CD4-positive, CD25-positive, alpha-beta regulatory T cell (primary cell): ENCODE measurements around the gene CEP192. TPM values are rescaled to one million over a fixed set of nuclear protein-coding genes. Genes with fewer than 3 reads are reported as not detected.
A peak's percentile ranks its signal among the peaks of the same experiment; 100 is the strongest.
"Not testable (repeated sequence)": the region's sequence is repeated elsewhere in the genome, so short reads cannot be mapped to it uniquely, and the experiment has no call there.

Source experiments
- ATAC-seq, 2 donors: fragments of 150-1000 bp; cut with Tn5 transposase; one replicate each; pipeline ENCODE4 v1.10.0; 2021; ENCODE audit warnings: low read depth in 2 of 2, moderate number of reproducible peaks in 2 of 2, moderate library complexity in 1 of 2
- DNase-seq, 3 donors: peaks; one replicate each; pipeline versions ENCODE4 v3.0.0 to v3.0.0-alpha.2; 2012 to 2022; ENCODE audit warnings: mixed read lengths in 1 of 3
- H3K27ac ChIP-seq: one replicate; pipeline ENCODE4 v1.7.0; 2013; ENCODE audit warnings: mild to moderate bottlenecking, low read length; ENCODE audit not compliant: insufficient read depth, poor library complexity, severe bottlenecking
- H3K27me3 ChIP-seq: one replicate; pipeline ENCODE4 v1.7.0; 2013; ENCODE audit warnings: low read length; ENCODE audit not compliant: control insufficient read depth, insufficient read depth
- H3K36me3 ChIP-seq: one replicate; pipeline ENCODE4 v1.7.0; 2013; ENCODE audit warnings: mild to moderate bottlenecking, low read length, moderate library complexity; ENCODE audit not compliant: control insufficient read depth, insufficient read depth
- H3K4me1 ChIP-seq: 2 replicates; pipeline ENCODE4 v1.7.0; 2013; ENCODE audit warnings: mild to moderate bottlenecking, low read length; ENCODE audit not compliant: insufficient read depth, control insufficient read depth, poor library complexity, severe bottlenecking
- H3K4me3 ChIP-seq: one replicate; pipeline ENCODE4 v1.7.0; 2013; ENCODE audit warnings: low read depth, mild to moderate bottlenecking, low read length, moderate library complexity
- H3K9me3 ChIP-seq, 2 experiments: 1 replicate in 1 of 2; 2 replicates in 1 of 2; pipeline ENCODE4 v1.7.0; 2013; ENCODE audit warnings: low read length in 2 of 2, mild to moderate bottlenecking in 1 of 2, moderate library complexity in 1 of 2; ENCODE audit not compliant: control insufficient read depth in 2 of 2
- H3K27ac Mint-ChIP-seq, 3 donors: one replicate each; pipeline ENCODE4 v1.8.0; 2020 to 2022; ENCODE audit warnings: mild to moderate bottlenecking in 3 of 3, mixed read lengths in 3 of 3, moderate library complexity in 2 of 3
- H3K27me3 Mint-ChIP-seq: one replicate; pipeline ENCODE4 v1.8.0; 2022; ENCODE audit warnings: mild to moderate bottlenecking, mixed read lengths
- H3K36me3 Mint-ChIP-seq: one replicate; pipeline ENCODE4 v1.8.0; 2020; ENCODE audit warnings: mixed read lengths
- H3K4me1 Mint-ChIP-seq, 4 donors: one replicate each; pipeline ENCODE4 v1.8.0; 2020 to 2022; ENCODE audit warnings: mixed read lengths in 4 of 4, mild to moderate bottlenecking in 1 of 4
- H3K4me3 Mint-ChIP-seq, 4 donors: one replicate each; pipeline ENCODE4 v1.8.0; 2020 to 2022; ENCODE audit warnings: mild to moderate bottlenecking in 4 of 4, mixed read lengths in 4 of 4, moderate library complexity in 3 of 4
- H3K9me3 Mint-ChIP-seq, 7 donors: one replicate each; pipeline ENCODE4 v1.8.0; 2020 to 2022; ENCODE audit warnings: mixed read lengths in 7 of 7, mild to moderate bottlenecking in 3 of 7, moderate library complexity in 2 of 7
- polyA plus RNA-seq, 4 donors: library from polyadenylated mRNA; unstranded; fragments of 300-500 nt; fragmentation: Illumina TruSeq; gene quantifications; one replicate each; pipeline ENCODE4 v1.2.3, GENCODE V29; 2021
- total RNA-seq: library from RNA; stranded (reverse); gene quantifications from one replicate; pipeline ENCODE4 v1.2.3, GENCODE V29; 2022

Gene CEP192
- total and polyA plus RNA-seq, 5 donors from 2014 or later: 5.3 to 38.6 (median 7.2) TPM

DNA sequence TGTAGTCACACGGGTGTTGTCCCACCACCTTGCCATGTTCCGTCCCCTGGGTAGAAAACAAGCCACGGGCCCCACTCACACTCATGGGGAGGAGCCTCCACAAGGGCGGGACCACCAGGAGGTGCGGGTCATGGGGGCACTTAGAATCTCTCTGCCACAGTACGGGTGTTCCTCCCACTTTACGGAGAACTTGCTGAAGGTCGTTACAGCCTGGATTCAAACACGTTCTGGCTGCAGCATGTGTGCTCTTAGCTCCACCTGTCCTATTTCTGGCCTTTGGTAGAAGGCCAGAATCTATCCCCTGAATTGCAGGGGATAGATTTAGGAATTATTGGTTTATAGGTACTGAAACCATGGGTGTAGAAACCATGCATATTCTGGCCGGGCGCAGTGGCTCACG, 14.9 kb upstream of the CEP192 start:
- H3K27ac Mint-ChIP-seq: no peak overlapping the region
- no peaks in the 10 kb centered on the region for H3K27me3 Mint-ChIP-seq
- no peak for DNase-seq
- Histone ChIP-seq H3K4me1 (no peaks in the 10 kb centered on the region), H3K27me3 (no peaks in the 10 kb centered on the region), H3K27ac (no peak overlapping the region), H3K4me3 (no peak overlapping the region), H3K36me3 (peaks cover 31% of the 10 kb centered on the region), H3K9me3 (no peaks in the 10 kb centered on the region)
- H3K36me3 Mint-ChIP-seq: peaks cover 33% of the 10 kb centered on the region
- H3K9me3 Mint-ChIP-seq: peaks cover 0 to 2% (median 0%) of the 10 kb centered on the region in 7 donors
- no peak overlapping the region for H3K4me3 Mint-ChIP-seq
- peaks cover 0 to 6% (median 3%) of the 10 kb centered on the region in 4 donors for H3K4me1 Mint-ChIP-seq
- no peak for ATAC-seq

DNA sequence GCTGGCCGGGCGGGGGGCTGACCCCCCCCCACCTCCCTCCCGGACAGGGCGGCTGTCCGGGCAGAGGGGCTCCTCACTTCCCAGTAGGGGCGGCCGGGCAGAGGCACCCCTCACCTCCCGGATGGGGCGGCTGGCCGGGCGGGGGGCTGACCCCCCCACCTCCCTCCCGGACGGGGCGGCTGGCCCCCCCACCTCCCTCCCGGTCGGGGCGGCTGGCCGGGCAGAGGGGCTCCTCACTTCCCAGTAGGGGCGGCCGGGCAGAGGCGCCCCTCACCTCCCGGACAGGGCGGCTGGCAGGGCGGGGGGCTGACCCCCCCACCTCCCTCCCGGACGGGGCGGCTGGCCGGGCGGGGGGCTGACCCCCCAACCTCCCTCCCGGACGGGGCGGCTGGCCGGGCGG, 11.1 kb upstream of the CEP192 start:
- H3K9me3 ChIP-seq, H3K9me3 Mint-ChIP-seq, H3K27me3 ChIP-seq, H3K4me1 Mint-ChIP-seq, H3K4me3 Mint-ChIP-seq, DNase-seq, H3K4me1 ChIP-seq, H3K27ac Mint-ChIP-seq, H3K4me3 ChIP-seq, H3K27me3 Mint-ChIP-seq, H3K27ac ChIP-seq, ATAC-seq: not testable (repeated sequence)
- H3K36me3 Mint-ChIP-seq: peaks cover 28% of the 10 kb centered on the region
- H3K36me3 ChIP-seq: peaks cover 38% of the 10 kb centered on the region

DNA sequence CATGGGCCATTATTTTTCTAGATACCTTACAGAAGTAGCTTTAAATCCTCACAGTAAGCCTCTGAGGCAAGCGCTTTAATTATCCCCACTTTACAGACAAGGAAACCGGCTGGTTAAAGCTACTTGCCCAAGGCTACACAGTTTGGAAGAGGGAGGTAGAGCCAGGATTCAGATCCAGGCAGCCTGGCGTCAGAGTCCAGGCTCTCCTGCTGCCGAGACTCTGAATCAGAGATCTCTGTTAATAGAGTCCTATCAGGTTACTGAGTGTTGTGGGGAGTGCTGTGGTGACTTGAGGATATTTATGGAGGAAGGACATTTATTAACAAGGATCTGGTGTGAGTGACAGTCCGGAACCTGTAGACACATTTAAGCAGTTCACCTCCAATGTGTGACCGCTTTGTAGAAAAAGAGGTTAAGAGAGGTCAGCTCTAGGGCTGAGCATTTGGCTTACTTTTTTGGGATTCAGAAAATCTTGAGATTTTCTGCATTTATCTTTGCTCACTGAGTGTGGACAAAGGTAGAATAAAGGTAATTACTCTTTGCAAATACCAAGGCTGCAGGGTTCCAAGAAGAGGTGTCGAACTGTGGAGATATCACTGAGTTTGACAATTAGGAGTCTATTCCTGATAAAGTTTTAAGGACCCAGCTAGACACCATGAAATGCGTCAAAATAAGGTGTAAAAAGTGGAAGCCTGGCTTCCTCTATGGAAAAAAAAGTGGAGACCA, 1.6 kb upstream of the CEP192 start:
- H3K4me3 ChIP-seq: no peak overlapping the region
- Mint-ChIP-seq H3K9me3 (peaks cover 0 to 1% (median 0%) of the 10 kb centered on the region in 7 donors), H3K4me3 (peak overlapping the region in 3 of 4 donors; percentile 99 to 100 (median 99)), H3K36me3 (no peaks in the 10 kb centered on the region), H3K27ac (peak overlapping the region; percentile 80 to 93 (median 93)), H3K4me1 (peaks cover 0 to 19% (median 14%) of the 10 kb centered on the region in 4 donors), H3K27me3 (peaks cover 4% of the 10 kb centered on the region)
- H3K27me3 ChIP-seq: no peaks in the 10 kb centered on the region
- no peak for ATAC-seq
- no peaks in the 10 kb centered on the region for H3K9me3 ChIP-seq
- H3K4me1 ChIP-seq: peaks cover 28% of the 10 kb centered on the region
- H3K36me3 ChIP-seq: peaks cover 2% of the 10 kb centered on the region
- DNase-seq: no peak
- no peak overlapping the region for H3K27ac ChIP-seq

DNA sequence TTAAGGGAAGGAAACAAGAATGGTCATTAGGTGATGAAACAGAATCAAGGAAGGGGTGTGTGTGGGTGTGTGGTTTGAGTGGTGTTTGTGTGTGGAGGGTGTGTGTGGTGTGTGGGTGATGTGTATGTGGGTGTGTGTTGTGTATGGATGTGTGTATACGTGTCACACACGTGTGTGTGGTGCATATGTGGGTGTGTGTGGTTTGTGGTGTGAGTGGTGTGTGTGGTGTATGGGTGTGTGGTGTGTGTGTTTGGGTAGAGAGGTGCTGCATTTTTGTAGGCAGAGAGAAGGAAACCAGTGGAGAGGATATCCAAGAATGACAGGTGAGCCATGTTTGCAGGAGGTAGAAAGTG, 1.1 kb upstream of the CEP192 start:
- no peaks in the 10 kb centered on the region for H3K36me3 Mint-ChIP-seq
- H3K27ac Mint-ChIP-seq: peak overlapping the region; percentile 93 to 97 (median 93)
- Histone ChIP-seq H3K4me1 (peaks cover 28% of the 10 kb centered on the region), H3K9me3 (no peaks in the 10 kb centered on the region), H3K27ac (no peak overlapping the region), H3K36me3 (peaks cover 2% of the 10 kb centered on the region), H3K4me3 (peak overlapping the region; percentile 97), H3K27me3 (no peaks in the 10 kb centered on the region)
- H3K4me1 Mint-ChIP-seq: peaks cover 0 to 19% (median 14%) of the 10 kb centered on the region in 4 donors
- peak in 2 of 3 donors; percentile 5 to 55 for DNase-seq
- peaks cover 0 to 1% (median 0%) of the 10 kb centered on the region in 7 donors for H3K9me3 Mint-ChIP-seq
- no peak for ATAC-seq
- peak overlapping the region in 3 of 4 donors; percentile 99 to 100 (median 99) for H3K4me3 Mint-ChIP-seq
- peaks cover 4% of the 10 kb centered on the region for H3K27me3 Mint-ChIP-seq

DNA sequence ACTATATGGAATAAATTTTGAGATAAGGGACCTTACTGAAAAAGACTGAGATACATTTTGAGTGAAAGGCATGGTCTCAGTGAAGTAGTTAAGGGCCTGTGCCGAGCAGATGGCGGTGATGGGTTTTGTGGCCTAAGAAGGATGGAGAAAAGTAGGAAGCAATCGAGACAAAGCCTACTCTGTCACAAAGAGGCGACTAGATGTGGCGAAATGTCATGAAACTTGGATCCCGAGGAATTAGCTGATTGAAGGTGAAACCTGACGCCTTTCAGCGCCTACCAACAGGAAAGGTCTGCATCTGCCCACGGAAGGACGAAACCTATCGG, 558 bp upstream of the CEP192 start:
- peaks cover 28% of the 10 kb centered on the region for H3K4me1 ChIP-seq
- H3K9me3 ChIP-seq: no peaks in the 10 kb centered on the region
- Mint-ChIP-seq H3K27me3 (peaks cover 4% of the 10 kb centered on the region), H3K9me3 (peaks cover 0 to 1% (median 0%) of the 10 kb centered on the region in 7 donors), H3K27ac (peak overlapping the region; percentile 93 to 97 (median 93)), H3K4me3 (peak overlapping the region in 3 of 4 donors; percentile 99 to 100 (median 99)), H3K4me1 (peaks cover 0 to 19% (median 14%) of the 10 kb centered on the region in 4 donors), H3K36me3 (no peaks in the 10 kb centered on the region)
- DNase-seq: no peak
- H3K27me3 ChIP-seq: no peaks in the 10 kb centered on the region
- peaks cover 2% of the 10 kb centered on the region for H3K36me3 ChIP-seq
- H3K27ac ChIP-seq: peak overlapping the region; percentile 90
- peak overlapping the region; percentile 97 for H3K4me3 ChIP-seq
- no peak for ATAC-seq

DNA sequence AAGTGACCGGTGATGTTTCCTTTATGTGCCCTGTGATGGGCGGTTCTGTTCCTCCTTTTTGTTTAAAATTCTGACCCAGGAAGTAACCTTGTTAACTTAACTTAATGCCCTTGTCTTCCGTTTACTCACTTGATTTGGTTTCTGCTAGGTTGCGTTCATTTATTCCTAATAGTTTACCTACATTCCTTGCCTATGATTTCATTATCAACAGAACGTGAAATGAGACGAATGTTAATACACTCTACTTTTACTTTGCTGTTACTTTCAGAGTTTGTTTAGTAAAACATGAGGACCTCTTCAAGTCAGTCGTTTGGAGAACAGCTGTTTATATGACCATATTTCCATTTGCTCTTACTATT, 638 bp downstream of the CEP192 start:
- ATAC-seq: no peak
- H3K4me1 Mint-ChIP-seq: peaks cover 0 to 19% (median 14%) of the 10 kb centered on the region in 4 donors
- H3K9me3 ChIP-seq: no peaks in the 10 kb centered on the region

DNA sequence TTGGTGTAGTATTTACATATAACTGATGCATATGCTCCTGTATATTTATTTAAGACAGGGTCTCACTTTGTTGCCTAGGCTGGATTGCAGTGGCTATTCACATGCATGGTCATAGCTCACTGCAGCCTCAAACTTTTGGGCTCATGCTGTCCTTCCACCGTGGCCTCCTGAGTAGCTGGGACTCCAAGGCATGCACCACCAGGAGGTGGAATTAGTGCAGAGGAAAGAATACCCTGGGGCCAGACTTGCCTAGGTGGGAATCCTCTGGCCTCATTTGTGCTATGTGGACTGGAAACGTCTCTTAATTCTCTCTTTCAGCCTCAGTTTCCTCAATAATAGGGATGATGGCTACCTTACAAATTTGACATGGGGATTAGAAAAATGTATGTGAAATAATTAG, 2.3 kb downstream of the CEP192 start:
- Mint-ChIP-seq H3K27me3 (peaks cover 4% of the 10 kb centered on the region), H3K9me3 (peaks cover 0 to 1% (median 0%) of the 10 kb centered on the region in 7 donors), H3K27ac (no peak overlapping the region), H3K4me3 (peak overlapping the region in 1 of 4 donors; percentile 99), H3K4me1 (peaks cover 0 to 24% (median 20%) of the 10 kb centered on the region in 4 donors), H3K36me3 (no peaks in the 10 kb centered on the region)
- DNase-seq: no peak
- no peaks in the 10 kb centered on the region for H3K27me3 ChIP-seq
- H3K9me3 ChIP-seq: no peaks in the 10 kb centered on the region
- peaks cover 44% of the 10 kb centered on the region for H3K4me1 ChIP-seq
- peaks cover 2% of the 10 kb centered on the region for H3K36me3 ChIP-seq
- no peak for ATAC-seq
- peak overlapping the region; percentile 4 for H3K4me3 ChIP-seq
- no peak overlapping the region for H3K27ac ChIP-seq

More for the DNA sequence above, 638 bp downstream of the CEP192 start:
- H3K36me3 ChIP-seq: peaks cover 2% of the 10 kb centered on the region
- H3K27ac Mint-ChIP-seq: peak overlapping the region; percentile 45 to 97 (median 93)
- peak overlapping the region in 3 of 4 donors; percentile 99 to 100 (median 99) for H3K4me3 Mint-ChIP-seq
- H3K27me3 Mint-ChIP-seq: peaks cover 4% of the 10 kb centered on the region
- H3K4me1 ChIP-seq: peaks cover 32% of the 10 kb centered on the region
- no peak for DNase-seq
- no peaks in the 10 kb centered on the region for H3K36me3 Mint-ChIP-seq
- no peaks in the 10 kb centered on the region for H3K27me3 ChIP-seq
- peak overlapping the region; percentile 95 for H3K4me3 ChIP-seq
- peaks cover 0 to 1% (median 0%) of the 10 kb centered on the region in 7 donors for H3K9me3 Mint-ChIP-seq
- H3K27ac ChIP-seq: peak overlapping the region; percentile 90

DNA sequence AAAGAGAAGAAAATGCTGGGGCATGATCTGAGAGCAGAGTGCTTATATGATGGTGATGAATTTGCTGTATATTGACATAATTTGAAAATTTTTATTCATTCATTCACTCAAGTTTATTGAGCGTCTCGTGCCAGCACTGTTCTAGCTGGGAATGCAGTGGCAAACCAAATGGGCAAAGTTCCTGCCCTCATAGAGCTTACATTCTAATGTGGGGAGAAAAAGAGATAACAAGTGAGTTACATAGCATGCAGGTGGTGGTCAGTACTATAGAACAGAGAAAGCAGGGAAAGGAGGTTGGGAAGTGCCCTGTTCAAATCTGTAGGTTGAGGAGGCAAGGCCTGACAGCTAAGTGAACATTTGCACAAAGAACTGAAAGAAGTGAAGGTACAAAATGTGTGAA, 4.3 kb downstream of the CEP192 start:
- H3K9me3 ChIP-seq: no peaks in the 10 kb centered on the region
- H3K27ac ChIP-seq: no peak overlapping the region
- no peaks in the 10 kb centered on the region for H3K27me3 ChIP-seq
- H3K4me3 ChIP-seq: no peak overlapping the region
- Mint-ChIP-seq H3K4me3 (no peak overlapping the region), H3K4me1 (peaks cover 0 to 31% (median 27%) of the 10 kb centered on the region in 4 donors), H3K27me3 (peaks cover 4% of the 10 kb centered on the region), H3K36me3 (peaks cover 5% of the 10 kb centered on the region), H3K9me3 (no peaks in the 10 kb centered on the region), H3K27ac (no peak overlapping the region)
- peaks cover 7% of the 10 kb centered on the region for H3K36me3 ChIP-seq
- ATAC-seq (no peak), DNase-seq (no peak)
- peaks cover 47% of the 10 kb centered on the region for H3K4me1 ChIP-seq
